Measurements from ENCODE around the gene RIPPLY1.

- TF ChIP-seq CTCF (IDR thresholded peaks at IDR 0.05), result no peak
- TF ChIP-seq RFX5 (IDR thresholded peaks at IDR 0.05; ENCODE audit: low read length), result no peak
- TF ChIP-seq SIN3A (IDR thresholded peaks at IDR 0.05; ENCODE audit: borderline replicate concordance, low read depth, low read length), result no peak
- TF ChIP-seq USF2 (IDR thresholded peaks at IDR 0.05; ENCODE audit: borderline replicate concordance, low read depth, low read length), result no peak
- no peak for TF ChIP-seq YY1 (IDR thresholded peaks at IDR 0.05; ENCODE audit: low read depth)
- TF ChIP-seq RAD21 (IDR thresholded peaks at IDR 0.05; ENCODE audit: low read length), result no peak
- TF ChIP-seq TAF1 (IDR thresholded peaks at IDR 0.05; ENCODE audit: borderline replicate concordance, low read depth, low read length), result no peak
- no peak for TF ChIP-seq MAX (IDR thresholded peaks at IDR 0.05; ENCODE audit: low read depth)
- no peak for TF ChIP-seq USF1 (IDR thresholded peaks at IDR 0.05; ENCODE audit: borderline replicate concordance, low read depth)
- TF ChIP-seq FOSL2 (IDR thresholded peaks at IDR 0.05; ENCODE audit: borderline replicate concordance, low read depth), result no peak
These were observed 30.4 kb upstream of the RIPPLY1 start for GRCh38 chrX:106933538-106933961.

Measured in SK-N-SH (cell line).